Effector memory CD4-positive, alpha-beta T cell (primary cell): ENCODE data around the gene SETD2.
"Not testable (repeated sequence)": the region's sequence is repeated elsewhere in the genome, so short reads cannot be mapped to it uniquely, and the experiment has no call there.

Source experiments
- DNase-seq, 3 donors: peaks; one replicate each; pipeline ENCODE4 v3.0.0-alpha.2; 2020
- H3K27ac ChIP-seq: 2 replicates; pipeline ENCODE4 v1.7.0; 2013; ENCODE audit warnings: mild to moderate bottlenecking, low read length, moderate library complexity; ENCODE audit not compliant: insufficient read depth, poor library complexity, severe bottlenecking
- H3K27me3 ChIP-seq: replicated peaks from 2 replicates; pipeline ENCODE4 v1.7.0; 2013; ENCODE audit warnings: mild to moderate bottlenecking, low read length; ENCODE audit not compliant: insufficient read depth, control insufficient read depth, poor library complexity, severe bottlenecking
- H3K36me3 ChIP-seq: 2 replicates; pipeline ENCODE4 v1.7.0; 2013; ENCODE audit warnings: mild to moderate bottlenecking, low read length, moderate library complexity; ENCODE audit not compliant: control insufficient read depth, insufficient read depth
- H3K4me1 ChIP-seq: 2 replicates; pipeline ENCODE4 v1.7.0; 2013; ENCODE audit warnings: low read length, mild to moderate bottlenecking; ENCODE audit not compliant: control insufficient read depth, insufficient read depth, poor library complexity, severe bottlenecking
- H3K4me3 ChIP-seq: 2 replicates; pipeline ENCODE4 v1.7.0; 2013; ENCODE audit warnings: low read length, low read depth, mild to moderate bottlenecking; ENCODE audit not compliant: insufficient read depth, poor library complexity, severe bottlenecking
- H3K9me3 ChIP-seq: 2 replicates; pipeline ENCODE4 v1.7.0; 2013; ENCODE audit warnings: mild to moderate bottlenecking, low read length, moderate library complexity; ENCODE audit not compliant: control insufficient read depth
- total RNA-seq, 3 donors: gene quantifications; one replicate each; lab custom pipeline; 2026; lab: John Stamatoyannopoulos, UW

SETD2 gene
- total RNA-seq: 211 to 266 (median 214) reads per million in 3 donors

- H3K4me1 ChIP-seq: peaks cover 10% of the 10 kb centered on the region
- no peaks in the 10 kb centered on the region for H3K27me3 ChIP-seq
- DNase-seq: peak; percentile 75 to 77 (median 77)
These were observed at the start of gene SETD2 for GRCh38 chr3:47164007-47164881. SETD2 (minus strand) TSS chr3:47164113; CDS start chr3:47163924, 189 bp downstream.

GRCh38 chr3:47210863-47211405 is 47.0 kb upstream of the SETD2 start:
- Histone ChIP-seq H3K27ac (no peak overlapping the region), H3K36me3 (no peaks in the 10 kb centered on the region), H3K9me3 (no peaks in the 10 kb centered on the region), H3K27me3 (no peaks in the 10 kb centered on the region), H3K4me1 (no peaks in the 10 kb centered on the region), H3K4me3 (no peak overlapping the region)
- DNase-seq: no peak

More at GRCh38 chr3:47164007-47164881, at the start of gene SETD2:
- H3K9me3 ChIP-seq: no peaks in the 10 kb centered on the region
- peak within 1 kb of the TSS; percentile 97 for H3K4me3 ChIP-seq
- peak within 1 kb of the TSS; percentile 92 for H3K27ac ChIP-seq
- no peaks in the 10 kb centered on the region for H3K36me3 ChIP-seq

- not testable (repeated sequence) for H3K9me3 ChIP-seq, H3K27me3 ChIP-seq, DNase-seq, H3K4me1 ChIP-seq, H3K4me3 ChIP-seq, H3K27ac ChIP-seq, H3K36me3 ChIP-seq
These were observed 42.1 kb upstream of the SETD2 start for GRCh38 chr3:47206022-47206421.

- Histone ChIP-seq H3K36me3 (no peaks in the 10 kb centered on the region), H3K27ac (no peak overlapping the region)
- DNase-seq: no peak
These were observed 41.0 kb upstream of the SETD2 start for GRCh38 chr3:47204875-47205274.

GRCh38 chr3:47202542-47202941 is 38.6 kb upstream of the SETD2 start:
- H3K27me3 ChIP-seq: no peaks in the 10 kb centered on the region
- no peak overlapping the region for H3K4me3 ChIP-seq
- DNase-seq: no peak
- H3K4me1 ChIP-seq: no peaks in the 10 kb centered on the region
- H3K9me3 ChIP-seq: no peaks in the 10 kb centered on the region
- H3K36me3 ChIP-seq: no peaks in the 10 kb centered on the region
- no peak overlapping the region for H3K27ac ChIP-seq

More at GRCh38 chr3:47204875-47205274, 41.0 kb upstream of the SETD2 start:
- Histone ChIP-seq H3K4me3 (no peak overlapping the region), H3K27me3 (no peaks in the 10 kb centered on the region), H3K4me1 (no peaks in the 10 kb centered on the region), H3K9me3 (no peaks in the 10 kb centered on the region)

GRCh38 chr3:47197287-47197686 is 33.4 kb upstream of the SETD2 start:
- Histone ChIP-seq H3K27me3 (no peaks in the 10 kb centered on the region), H3K4me1 (no peaks in the 10 kb centered on the region), H3K36me3 (no peaks in the 10 kb centered on the region), H3K9me3 (no peaks in the 10 kb centered on the region), H3K27ac (no peak overlapping the region), H3K4me3 (no peak overlapping the region)
- no peak for DNase-seq

GRCh38 chr3:47194994-47195393 is 31.1 kb upstream of the SETD2 start:
- Histone ChIP-seq H3K4me3 (no peak overlapping the region), H3K36me3 (no peaks in the 10 kb centered on the region), H3K27ac (no peak overlapping the region), H3K4me1 (no peaks in the 10 kb centered on the region), H3K27me3 (no peaks in the 10 kb centered on the region), H3K9me3 (no peaks in the 10 kb centered on the region)
- DNase-seq: no peak

- H3K4me3 ChIP-seq: no peak overlapping the region
- no peaks in the 10 kb centered on the region for H3K9me3 ChIP-seq
- H3K27me3 ChIP-seq: no peaks in the 10 kb centered on the region
- H3K27ac ChIP-seq: no peak overlapping the region
- no peak for DNase-seq
- H3K36me3 ChIP-seq: no peaks in the 10 kb centered on the region
- H3K4me1 ChIP-seq: no peaks in the 10 kb centered on the region
These were observed 30.3 kb upstream of the SETD2 start for GRCh38 chr3:47193871-47194859.

- Histone ChIP-seq H3K27ac (no peak overlapping the region), H3K9me3 (no peaks in the 10 kb centered on the region), H3K4me3 (no peak overlapping the region), H3K4me1 (no peaks in the 10 kb centered on the region), H3K27me3 (no peaks in the 10 kb centered on the region), H3K36me3 (no peaks in the 10 kb centered on the region)
- DNase-seq: no peak
These were observed 22.4 kb upstream of the SETD2 start for GRCh38 chr3:47186285-47186684.
